Stimulated activated CD4-positive, alpha-beta T cell treated with anti-CD3 and anti-CD28 coated beads, TNF-alpha, amount 100 ng/mL, for 24 hours (primary cell): ENCODE measurements around the gene GPR132.

Experiments used
- DNase-seq, 3 experiments: peaks; one replicate each; pipeline ENCODE4 v3.0.0-alpha.2; 2020; ENCODE audit warnings: low read depth in 3 of 3

The GPR132 gene

GRCh38 chr14:105021656-105022275 lies 43.5 kb downstream of the GPR132 start:
- DNase-seq = peak in 2 of 3 experiments; percentile 20 to 48

- DNase-seq = peak; percentile 94 to 97 (median 97)
These were observed 44.2 kb downstream of the GPR132 start, which contains the start of gene CDCA4 for GRCh38 chr14:105020815-105021655. Gene CDCA4 (minus strand): TSS chr14:105021083. CDS start chr14:105011929, 9,154 bp downstream.

- peak; percentile 30 to 57 (median 31) for DNase-seq
These were observed 45.1 kb downstream of the GPR132 start for GRCh38 chr14:105019861-105020814.

GRCh38 chr14:105018414-105018813 lies 46.8 kb downstream of the GPR132 start:
- no peak for DNase-seq

- no peak for DNase-seq
These were observed 49.3 kb downstream of the GPR132 start for GRCh38 chr14:105015905-105016304.

- no peak for DNase-seq
These were observed 50.0 kb downstream of the GPR132 start for GRCh38 chr14:105015242-105015641.

DNA sequence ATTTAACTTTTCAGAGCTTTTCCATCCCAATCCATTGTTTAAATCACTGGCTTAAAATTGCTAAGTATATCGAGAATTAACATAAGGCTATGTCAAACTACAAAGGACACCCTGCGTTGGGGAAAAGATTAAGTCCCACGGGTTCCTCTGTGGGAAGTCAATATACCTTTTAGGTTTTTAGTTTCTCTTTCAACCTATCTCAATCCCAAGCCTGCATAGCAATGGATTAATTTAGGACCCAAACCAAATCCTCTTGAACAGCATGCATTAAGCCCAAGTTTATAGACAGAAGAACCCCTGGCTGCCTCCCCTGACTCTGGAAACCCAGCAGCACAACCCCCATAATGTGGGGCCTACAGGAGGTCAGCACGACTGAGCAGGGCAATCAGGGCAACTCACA lies 50.6 kb downstream of the GPR132 start:
- no peak for DNase-seq

DNA sequence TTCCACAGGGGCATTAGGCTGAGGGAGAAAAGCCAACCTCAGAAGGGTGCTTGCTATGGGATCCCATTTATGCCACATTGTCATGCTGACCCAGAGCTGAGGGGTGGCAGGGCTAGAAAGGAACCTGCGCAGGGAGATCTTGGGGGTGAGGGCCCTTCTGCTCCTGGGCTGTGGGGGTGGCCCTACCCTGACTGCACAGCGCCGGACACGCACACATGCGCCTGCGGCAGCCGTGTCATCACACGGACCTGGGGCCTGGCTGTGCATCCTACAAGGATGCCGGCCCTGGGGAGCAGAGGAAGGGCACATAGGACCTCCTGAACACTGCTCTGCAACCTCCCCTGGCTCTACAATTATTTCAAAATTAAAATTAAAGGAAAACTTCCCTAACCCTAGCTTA lies 51.2 kb downstream of the GPR132 start:
- no peak for DNase-seq

DNA sequence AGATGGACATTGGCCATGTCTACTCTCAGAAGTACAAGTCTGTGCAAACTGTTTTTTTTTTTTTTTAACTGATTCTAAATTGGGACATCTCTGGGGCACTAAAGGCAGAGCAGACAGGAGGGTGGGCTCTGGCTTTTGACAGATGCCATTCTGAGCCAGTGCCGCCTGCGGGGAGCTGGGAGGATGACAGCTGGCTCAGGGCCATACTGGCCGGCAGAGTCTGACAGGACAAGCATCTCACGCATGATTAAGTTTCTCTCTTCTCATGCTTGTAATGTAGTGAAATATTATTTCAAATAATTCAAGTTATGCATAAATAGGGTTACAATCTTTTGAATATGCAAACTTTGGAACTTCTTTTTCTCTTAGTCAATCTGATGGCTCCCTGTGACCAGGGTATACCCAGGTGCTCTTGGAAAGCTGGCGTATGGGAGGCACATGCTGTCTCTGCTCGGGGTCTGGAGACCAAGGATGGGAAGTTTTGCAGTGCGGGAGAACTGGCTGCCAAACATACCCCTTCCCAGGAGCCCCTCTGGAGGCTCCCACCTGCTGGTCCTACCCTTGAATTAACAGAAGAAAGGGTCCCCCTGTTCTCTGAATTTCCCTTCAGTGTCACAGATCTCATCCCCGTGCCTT lies 52.0 kb downstream of the GPR132 start:
- DNase-seq = no peak

DNA sequence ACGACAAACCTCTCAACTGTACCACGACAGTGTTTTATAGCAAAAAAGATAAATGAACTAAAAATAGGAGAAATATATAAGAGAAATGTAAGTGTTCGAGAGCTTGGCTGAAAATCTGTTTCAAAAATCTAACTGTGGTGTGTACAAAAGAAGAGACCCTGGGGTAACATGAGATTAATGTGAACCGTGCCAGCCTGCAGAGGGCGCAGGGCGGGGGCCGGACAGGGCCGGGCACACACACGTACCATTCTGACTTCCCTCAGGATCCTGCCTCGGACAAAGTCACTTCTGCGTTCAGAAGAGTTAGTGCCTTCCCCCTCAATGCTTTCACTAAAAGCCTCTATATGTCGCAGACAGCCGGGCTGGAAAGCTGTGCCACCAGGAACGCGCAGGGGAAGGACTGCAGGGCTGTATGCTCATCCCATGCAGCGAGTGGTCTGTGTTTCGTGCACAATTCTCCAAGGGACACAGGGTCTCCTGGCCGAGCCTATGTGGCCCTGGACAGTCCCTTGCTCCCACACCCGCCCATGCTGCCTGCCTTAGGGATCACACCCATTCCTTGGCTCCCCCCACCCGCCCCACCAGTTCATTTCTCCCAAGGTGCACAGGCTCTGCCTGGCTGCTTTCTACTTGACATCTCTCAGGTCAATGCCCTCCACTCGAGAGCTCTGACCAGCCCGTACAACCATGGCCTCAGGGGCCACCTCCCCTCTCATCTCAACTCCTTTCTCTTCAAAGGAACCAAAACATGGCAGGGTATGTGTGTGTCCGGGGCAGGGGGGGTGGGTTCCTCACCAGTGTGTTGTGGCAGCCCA lies 52.9 kb downstream of the GPR132 start:
- DNase-seq = no peak

GRCh38 chr14:105011312-105011990 lies 53.8 kb downstream of the GPR132 start:
- DNase-seq = no peak

- no peak for DNase-seq
These were observed 54.3 kb downstream of the GPR132 start for GRCh38 chr14:105010891-105011291.

- DNase-seq = no peak
These were observed 55.1 kb downstream of the GPR132 start for GRCh38 chr14:105010106-105010505.

GRCh38 chr14:105007593-105008264 lies 57.5 kb downstream of the GPR132 start:
- DNase-seq = no peak

DNA sequence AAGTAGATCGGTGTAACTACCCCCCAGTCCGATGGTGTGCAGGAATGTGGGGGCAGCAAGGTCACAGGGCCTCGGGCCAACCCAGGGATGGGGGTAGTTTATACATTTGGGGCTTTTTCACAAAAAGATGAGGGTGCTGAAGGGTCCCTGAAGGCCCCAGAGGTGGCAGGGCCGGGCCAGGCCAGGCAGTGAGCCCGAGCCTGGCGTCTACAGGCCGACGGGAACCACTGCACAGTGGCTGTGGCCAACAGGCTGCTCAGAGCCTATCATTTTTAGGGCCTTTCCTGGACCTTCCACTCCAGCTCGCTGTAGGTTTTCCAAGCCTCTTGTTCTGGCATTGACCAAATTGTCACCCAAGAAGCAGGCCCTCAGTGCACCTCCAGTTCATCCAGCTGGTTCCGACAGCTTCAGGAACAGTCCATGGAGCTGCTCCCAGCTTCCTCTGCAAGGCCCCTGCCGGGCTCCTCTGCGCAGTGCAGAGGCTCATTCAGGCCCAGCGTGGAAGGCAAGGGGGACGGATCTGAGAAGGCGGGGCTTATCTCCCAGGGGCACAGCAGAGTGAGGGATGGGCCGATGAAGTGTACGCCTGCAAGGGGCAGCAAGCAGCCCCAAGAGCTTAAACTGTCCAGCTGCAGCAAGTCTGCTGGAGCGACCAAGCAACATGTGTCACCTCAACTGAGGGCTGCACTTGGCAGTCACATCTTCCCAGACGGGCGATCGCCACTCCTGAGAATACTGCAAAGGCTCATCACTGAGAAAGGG lies 58.2 kb downstream of the GPR132 start:
- no peak for DNase-seq

DNA sequence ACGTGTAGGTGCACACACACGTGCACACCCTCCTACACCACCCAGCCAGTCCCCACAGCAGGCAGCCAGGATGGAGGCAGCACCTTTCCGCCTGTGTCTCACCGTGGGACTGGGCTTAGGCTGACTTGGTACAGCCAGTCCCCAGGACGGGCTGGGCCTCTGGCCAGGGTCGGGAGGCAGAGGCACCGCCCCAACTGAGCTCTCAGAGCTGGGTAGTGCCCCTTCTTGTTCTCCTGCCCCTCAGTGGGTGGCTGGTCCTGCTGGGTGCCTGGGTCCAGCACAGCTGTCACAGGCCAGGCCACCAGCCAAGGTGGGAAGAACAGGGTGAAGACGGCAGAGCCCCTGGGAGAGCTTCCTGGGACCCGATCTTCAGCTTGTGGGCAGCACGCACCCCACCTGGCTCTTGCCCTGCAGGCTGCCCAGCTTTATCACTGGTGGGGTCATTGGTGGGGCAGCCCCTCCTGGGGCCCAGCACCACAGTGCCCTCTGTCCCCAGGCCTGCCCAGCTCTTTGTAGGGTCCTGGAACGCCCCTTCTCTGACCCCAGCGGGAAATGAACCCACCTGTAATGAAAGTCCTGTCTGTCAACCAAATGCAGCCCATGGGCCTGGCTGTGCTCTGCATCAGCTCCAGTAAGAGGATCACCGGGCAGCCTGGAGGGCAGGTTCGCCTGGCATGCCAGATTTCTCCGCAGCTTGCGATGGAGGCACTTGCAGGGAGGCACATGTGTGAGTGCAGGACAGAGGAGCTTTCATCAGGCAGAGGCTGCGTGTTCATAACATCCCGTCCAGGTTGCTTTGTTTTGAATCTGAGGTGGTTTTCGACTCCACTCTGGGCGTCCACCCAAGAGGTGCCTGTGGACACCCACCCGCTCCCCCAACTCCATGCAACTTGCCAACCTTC lies 59.0 kb downstream of the GPR132 start:
- DNase-seq = no peak

DNA sequence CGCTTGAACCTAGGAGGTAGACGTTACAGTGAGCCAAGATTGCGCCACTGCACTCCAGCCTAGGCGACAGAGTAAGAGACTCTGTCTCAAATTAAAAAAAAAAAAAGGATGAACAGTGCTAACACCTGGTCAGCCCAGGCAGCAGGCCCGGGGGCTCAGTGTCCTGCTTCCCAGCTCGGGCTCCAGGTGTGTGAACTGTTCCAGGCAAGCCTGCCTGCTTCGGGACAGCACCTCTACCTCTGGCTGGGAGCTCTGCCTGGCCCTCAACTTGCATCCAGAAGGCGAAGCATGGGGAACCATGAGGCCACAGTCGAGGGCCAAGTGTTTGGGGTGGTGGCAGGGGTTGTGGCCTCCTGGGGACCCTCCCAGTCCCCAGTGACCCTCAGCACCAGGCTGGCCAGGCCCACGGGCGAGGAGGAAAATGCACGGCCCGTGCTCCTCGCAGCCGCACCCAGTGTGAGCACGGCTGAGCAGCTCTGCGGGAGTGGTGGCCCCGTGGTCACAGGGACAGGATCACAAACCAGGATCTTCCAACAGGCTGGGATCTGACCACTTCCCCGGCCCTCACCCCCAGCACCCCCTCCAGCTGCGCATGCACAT lies 59.8 kb downstream of the GPR132 start:
- DNase-seq = no peak
